HG02798 (cell line): ENCODE results near the gene GRID1.
"Not testable (repeated sequence)": the region's sequence is repeated elsewhere in the genome, so short reads cannot be mapped to it uniquely, and the experiment has no call there.

Source experiments
- ATAC-seq: cut with Tn5 transposase; IDR thresholded peaks from one replicate; pipeline ENCODE4 v1.9.1; 2021; ENCODE audit warnings: mild to moderate bottlenecking; ENCODE audit not compliant: unreplicated experiment, poor library complexity

GRID1 gene

DNA sequence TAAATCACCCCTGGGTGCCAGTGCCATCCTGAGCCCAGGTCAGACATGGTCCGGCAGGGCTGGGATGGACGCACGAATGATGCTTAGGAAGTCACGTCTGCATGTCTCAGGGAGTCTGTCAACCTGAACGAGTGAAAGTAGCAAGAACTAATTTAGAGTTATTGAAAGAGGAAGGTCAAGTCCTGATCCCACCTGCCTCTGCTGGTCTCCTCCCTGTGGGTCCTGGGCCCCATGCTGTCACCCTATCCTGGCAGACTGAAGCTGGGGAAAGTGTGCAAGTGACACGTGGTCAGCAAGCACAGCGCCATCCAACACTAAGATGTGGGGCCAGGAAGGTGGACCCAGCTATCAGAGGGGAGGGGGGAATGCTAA, 26.1 kb upstream of the GRID1 start:
- ATAC-seq: peak; percentile 35

DNA sequence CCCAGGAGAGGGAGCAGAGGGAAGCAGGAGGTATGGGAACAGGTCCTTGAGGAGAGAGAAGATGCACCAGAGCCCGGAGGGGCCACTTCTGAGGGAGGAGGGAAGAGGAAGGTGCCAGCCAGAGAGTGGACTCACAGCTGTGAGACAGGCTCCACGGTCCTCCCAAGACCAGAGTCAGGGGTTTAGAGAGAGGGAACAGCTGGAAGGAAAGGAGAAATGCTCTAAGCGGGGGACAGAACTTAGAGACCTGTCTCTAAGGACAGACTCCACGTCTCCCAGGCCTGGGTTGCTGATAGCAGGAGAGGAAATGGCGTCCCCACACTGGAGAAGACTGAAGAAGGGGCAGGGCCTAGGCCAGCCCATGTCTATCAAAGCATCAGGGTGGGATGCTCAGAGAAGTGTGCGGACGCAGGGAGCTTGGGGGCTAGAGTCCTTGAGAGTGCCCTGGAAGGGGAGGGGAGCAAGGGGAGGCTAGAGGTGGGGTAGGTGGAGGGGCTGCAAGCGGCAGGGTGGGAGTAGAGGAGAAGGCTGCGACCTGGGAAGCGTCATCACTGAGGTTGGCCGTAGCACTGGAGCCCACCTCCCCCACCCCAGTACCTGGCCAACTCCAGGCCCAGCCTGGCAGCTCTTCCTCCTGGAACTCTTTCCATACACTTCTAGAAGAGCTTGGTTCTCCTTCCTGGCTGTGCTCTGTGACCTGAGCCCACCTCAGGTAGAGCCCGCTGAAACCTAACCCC, 25.6 kb upstream of the GRID1 start:
- ATAC-seq: peak; percentile 21

DNA sequence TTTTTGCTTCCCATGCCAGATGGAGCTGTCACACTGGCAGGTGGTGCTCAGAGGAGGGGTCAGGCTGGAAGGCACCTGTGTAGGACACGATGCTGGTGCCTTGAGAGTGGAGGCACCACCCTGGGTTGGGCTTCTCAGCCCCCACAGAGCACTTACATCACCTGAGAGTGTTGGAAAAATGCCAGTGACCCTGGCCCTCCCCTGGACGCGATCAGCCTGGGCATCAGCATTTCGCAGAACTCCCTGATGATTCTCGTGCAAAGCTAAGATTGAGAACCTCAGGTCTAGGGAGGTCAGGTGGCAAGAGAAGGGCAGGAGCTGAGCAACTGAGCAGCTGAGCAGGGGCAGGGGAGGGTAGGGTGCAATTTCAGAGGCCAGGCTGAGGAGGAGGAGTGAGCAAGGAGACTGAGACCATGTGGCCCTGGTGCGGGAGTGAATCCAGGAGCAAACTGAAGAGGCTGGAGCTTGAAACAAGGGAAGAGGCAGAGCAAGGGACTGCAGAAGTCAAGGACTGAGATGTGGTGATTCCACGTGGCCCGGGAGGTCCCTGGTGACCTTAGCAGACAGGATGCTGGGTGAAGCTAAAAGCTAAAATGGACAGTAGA, 24.7 kb upstream of the GRID1 start:
- ATAC-seq: no peak

DNA sequence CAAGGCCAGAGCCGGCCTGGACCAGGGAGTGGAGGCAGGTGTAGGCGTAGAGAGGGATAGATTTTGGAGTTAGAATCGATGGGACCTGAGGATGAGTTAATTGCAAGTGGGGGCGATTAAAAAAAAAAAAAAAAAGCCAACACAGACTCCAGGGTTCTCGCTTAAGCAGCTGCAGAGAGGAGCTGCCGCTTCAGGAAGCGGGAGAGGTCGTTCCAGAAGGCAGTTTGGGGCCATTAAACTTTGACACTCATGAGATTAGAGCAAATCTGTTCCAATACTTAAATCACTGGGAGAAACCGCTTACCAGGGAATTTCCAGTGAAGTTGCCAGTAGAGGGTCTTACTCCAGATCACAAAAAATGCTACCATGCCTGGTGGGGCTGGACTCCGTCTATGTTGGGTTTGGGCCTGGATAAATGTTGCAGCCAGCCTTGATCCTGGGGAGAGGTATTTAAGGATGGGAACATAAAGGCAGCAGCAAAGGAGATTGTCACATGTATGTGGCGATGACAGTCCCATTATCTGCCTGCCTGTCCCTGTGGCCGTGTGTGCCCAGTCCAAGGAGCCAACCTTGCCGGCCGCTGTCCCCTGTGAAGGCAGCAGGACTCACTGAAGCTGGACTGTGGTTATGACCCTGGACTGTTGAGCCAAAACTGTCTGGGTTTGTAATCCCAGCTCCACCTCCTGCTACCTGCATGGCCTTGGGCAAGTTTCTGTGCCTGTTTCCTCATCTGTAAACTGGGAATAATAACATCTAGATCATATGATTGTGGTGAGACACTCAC, 23.9 kb upstream of the GRID1 start:
- ATAC-seq: no peak

DNA sequence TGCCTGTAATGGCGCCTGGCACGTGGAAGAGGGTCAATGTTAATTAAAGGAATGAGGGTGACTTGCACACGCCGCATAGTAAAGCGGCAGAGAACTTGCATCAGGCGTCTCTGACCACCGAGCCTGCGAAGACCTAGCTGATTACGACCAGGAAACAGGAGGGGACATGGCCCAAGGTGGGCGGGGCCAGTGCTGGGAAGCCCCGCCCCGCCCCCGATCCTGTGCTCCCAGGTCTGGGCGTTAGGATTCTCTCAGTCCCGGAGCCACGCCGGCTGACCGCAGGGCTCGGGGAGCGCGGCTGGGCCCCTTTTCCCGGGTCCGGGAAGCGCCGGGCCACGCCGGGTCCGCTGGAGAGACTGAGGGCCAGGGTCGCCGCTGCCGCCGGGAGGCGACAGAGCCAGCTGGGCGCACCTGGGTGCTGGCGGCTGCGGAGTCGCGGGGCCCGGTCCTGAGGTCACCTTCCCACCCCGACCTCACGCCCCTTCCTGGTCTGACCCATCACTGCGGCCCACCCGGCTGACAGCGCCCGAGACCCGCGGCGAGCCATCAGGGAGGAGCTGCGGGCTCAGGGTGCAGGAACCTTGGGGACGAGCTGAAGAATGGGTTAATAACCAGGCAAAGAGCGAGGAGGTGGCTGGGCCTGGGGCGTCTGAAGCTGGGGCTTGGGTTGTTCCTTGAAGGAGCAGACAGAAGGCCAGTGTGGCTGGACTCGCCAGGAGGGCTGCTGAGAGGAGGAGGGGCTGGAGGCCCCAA, 23.0 kb upstream of the GRID1 start:
- ATAC-seq: peak; percentile 63

DNA sequence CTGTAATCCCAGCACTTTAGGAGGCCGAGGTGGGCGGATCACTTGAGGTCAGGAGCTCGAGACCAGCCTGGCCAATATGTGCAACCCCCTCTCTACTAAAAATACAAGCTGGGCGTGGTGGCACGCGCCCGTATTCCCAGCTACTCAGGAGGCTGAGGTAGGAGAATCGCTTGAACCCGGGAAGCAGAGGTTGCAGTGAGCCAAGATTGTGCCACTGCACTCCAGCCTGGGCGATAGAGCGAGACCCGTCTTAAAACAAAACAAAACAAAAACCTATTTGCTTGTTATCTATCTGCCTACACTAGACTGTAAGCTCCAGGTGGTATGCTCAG, 22.5 kb upstream of the GRID1 start:
- not testable (repeated sequence) for ATAC-seq

DNA sequence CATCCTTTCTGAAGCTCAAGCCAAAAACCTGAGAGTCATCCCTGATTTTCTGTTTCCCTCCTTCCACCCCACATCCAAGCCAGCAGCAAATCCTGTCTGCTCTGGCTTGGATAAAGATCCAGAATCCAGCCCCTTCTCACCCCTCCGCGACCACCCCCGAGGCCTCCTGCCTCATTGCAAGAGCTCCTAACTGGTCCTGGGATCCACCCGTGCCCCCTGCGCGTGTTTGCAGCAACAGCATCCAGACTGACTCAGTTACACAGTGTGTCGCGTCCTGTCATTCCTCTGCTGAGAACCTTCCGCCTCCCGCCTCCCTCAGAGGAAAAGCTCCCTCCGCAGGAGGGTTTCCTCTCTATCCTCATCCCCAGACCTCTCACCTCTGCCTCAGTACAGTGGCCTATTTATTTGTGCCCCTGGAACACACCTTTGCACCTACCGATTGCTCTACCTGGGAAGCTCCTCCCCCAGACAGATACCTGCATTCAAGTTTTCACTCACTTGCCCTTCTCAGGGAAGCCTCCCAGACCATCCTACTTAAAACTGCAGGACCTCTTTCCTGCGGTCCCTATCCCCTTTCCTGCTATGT, 21.6 kb upstream of the GRID1 start:
- no peak for ATAC-seq

DNA sequence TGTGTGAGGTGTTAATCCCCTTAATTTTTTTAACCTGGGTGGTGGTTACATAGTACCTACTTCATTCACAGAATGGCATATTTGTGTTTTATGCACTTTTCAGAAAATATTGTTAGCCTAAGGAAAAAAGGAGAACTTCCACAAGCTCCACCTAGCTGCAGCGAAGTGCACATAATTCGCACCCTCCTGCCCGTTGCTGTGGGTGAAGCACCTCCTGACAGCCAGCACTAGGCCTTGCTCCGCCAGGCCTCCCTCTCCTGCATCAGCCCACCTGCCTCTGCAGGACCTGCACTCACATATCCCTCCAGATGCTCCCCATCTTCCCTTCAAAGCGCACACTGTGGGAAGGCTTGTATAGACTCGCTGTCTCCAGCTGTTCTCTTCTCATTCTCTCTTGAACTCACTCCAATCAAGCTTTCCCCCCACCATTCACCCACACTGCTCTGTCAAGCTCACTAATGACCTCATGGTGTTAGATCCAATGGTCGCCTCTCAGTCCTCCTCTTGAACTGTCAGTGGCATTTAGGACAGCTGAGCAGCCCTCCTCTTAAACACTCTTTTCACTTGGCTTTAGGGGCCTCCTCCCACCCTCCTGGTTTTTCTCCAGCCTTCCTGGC, 20.7 kb upstream of the GRID1 start:
- ATAC-seq: no peak

DNA sequence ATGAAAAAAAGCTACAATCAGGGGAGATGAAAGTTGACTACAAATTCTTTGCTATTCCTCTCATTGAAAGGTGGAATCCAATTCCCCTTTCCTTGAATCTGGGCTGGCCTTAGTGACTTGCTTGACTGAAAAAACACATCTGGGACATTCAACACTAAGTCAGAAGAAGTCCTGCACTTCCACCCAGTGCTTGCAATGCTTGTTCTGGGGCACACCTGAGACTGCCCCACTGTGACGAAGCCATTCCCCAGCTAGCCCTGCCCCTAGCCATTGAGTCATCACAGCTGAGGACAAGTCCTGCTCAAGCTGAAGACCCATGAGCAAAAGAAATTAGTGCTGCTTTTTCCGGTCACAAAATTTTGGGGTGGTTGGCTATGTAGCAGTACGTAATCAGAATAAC, 19.2 kb upstream of the GRID1 start:
- ATAC-seq: no peak

DNA sequence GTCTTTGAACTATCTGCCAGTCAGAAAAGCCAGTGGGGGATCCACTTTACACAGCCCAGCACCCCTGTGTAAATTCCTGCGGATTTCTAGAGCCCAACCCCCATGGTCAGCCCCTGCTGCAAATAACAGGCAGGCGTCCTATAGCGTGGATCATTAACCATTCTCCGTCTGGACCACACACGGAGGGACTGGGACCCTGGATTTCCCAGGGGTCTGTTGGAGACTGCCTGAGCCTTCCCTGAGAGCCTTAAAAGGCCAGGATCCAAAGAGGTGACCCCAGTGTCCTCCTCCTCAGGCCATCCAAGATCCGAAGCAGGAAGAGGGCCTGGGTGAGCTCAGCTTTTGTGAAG, 11.2 kb upstream of the GRID1 start:
- ATAC-seq: no peak

DNA sequence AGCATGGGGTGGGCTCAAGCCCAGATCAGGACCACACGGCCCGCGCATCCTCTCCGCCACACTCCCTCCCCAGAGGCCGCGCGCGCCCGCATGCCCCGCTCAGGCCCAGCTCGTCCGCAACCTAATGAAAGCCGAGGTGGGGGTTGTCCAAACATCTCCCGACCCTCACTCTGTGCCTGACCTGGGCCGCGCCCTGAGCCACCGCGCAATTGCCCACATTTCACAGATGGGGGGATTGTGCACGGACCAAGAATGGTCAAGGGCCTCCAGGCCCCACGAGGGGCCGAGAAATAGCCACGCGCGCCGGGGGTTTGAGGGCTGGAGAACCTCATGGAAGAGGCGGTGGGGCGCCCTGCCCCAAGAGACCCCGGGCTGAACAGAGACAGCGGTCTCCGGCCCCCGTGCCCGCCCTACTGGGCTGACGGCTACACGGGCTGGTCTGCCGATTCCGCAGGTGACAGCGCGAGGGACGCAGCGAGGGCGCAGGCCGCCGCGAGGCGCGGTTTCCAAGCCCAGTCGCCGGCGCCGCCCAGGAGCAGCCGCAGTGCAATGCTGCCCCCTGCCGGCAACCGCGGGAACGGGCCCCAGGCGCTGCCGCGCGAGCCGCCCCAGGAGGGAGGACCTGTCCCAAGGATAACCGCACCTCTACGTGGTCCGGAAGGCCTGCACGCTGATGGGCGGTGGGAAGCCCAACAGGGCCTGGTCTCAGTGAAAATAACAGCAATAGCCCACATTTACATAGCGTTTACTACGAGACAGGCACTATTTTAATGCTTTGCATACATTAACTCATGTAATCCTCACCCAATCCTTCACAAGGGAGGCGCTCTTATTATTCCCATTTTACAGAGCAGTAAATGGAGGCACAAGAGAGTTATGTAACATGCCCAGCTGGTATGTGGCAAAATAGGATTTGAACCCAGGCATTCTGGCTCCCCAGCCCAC, 10.5 kb upstream of the GRID1 start:
- ATAC-seq: peak; percentile 97

DNA sequence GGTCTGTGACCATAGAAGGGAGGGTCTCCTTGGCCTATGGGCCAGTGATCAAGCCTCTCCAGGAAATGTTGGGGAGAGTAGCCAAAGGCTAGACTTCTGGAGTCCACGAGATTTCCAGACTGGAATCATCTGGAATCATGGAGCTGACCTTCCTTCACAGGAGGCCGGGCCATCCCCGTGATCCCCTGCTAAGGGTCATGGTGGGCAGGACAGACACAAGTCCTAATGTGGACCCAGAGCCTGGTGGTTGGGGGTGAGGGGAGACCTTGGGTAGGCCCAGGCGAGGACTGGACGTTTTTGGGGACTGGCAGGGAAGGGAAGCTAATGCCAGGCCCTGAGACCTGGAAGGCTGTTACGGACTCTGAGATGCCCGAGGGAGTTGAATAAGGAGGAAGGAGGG, 9.8 kb upstream of the GRID1 start:
- no peak for ATAC-seq

DNA sequence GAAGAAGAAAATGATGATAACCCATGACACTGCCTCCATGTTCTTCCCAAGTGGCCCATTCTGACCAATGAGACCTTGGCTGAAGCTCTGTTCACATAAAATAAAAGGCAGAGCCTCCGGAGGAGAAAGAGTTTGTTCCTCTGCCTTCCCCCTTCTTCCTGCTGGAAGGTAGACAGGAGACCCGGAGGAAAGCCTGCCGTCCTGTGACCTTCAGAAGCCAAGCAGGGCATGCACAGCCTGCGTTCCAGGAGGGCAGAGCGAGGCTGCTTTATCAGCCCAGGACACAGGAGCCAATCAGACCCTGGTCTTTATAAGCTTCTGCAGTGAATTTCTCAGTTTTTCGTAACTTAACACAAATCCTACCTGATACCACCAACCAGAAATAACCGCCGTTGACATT, 8.6 kb upstream of the GRID1 start:
- no peak for ATAC-seq

DNA sequence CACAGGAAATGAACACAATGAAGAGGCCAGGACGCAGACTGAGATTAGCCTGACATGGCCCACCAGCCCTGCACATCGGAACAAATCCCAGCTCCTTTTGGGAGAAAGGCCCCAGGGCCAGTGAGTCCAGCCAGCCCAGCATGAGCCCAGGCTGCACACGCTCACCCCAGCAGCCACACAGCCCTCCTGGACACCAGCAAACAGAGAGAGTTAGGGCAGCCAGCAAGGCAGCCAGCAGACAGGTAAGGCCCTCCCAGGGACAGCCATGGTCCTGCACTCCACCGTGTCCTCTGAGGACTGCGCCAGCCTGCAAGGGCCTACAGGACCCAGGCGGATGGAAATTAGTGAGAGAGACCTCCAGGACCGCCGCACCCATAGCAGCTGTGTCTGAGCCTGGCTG, 8.1 kb upstream of the GRID1 start:
- ATAC-seq: no peak

DNA sequence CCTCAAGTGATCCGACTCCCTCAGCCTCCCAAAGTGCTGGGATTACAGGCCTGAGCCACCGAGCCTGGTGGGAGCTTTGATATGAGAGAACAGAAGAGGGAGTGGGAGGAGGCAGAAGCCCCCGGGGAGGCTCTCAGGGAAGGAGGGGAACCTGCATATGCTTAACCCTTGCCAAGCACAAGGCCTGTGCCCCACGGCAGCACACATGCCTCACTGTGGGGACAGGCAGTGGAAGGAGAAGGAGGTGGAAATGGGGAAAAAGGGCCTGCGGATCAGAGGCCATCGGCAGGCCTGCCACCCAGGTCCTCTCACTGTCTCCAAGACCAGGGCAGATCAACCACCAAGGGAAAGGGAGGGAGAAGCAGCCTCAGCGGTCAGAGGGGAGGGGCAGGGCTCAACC, 7.2 kb upstream of the GRID1 start:
- no peak for ATAC-seq

DNA sequence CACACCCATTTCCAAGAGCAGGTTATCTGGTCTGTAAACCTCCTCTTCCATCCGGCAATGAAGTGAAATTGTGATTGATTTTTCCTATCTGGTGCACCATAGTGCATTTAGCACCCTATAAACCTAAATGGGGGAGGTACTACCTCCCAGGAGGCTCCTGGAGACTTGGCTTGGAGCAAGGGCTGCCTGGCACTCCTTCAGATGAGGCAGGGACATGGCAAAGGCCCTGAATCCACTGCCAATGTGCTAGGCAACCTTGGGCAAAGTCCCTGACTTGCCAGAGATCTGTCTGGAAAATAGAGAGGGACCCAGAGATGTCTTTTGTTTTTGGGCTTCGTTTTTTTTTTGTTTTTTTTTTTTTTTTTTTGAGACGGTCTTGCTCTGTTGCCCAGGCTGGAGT, 6.7 kb upstream of the GRID1 start:
- ATAC-seq: no peak

DNA sequence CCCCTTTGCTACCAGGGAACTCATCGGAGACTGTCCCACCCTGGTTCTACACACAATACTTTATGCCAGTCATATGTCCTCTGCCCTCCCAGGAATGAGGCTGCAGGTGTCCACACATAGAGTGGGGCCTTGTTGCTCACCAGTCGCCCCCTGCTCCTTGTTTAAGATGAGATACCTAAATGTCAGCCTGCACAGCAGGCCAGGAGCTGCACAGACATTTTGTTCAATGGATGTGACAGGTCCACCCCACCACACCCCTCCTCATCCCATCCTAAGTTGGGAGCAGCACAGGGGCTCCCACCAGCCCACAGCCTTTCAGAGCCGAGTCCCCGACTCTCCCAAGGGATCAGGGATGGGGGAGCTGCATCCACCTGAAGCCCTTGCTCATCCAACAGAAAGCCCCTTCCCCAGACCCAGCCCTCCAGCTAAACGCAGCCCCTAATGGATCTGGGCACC, 6.2 kb upstream of the GRID1 start:
- ATAC-seq: no peak

DNA sequence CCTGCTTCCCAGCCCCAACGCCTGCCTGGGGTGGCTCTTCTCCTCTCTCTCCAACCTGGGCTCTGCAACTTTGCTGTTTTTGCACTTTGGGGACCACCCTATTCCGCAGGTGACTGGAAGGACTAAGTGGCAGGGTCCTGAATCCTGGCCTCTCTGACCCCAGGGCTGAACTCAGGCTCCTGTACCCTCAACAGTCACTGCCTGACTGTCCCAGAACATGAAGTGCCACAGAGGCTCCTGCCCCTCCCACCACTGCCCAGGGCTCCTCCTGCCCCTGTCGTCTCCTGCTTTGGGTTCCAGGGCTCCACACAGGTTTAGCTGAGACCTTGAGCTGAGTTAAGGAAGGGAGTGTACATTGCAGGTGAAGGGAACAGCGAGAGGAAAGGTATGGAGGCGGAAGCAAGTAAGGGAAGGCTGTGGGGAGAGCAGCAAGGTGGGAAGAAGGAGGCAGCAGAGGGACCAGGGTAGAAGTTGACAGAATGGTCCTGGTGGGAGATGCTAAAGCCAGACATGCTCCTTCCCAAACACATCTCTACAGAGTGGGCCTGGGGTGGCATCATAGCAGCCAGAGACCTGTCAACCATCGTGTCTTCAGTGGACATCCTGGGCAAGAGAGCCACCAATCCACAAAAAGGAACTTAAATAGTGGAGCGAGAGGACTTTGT, 5.7 kb upstream of the GRID1 start:
- ATAC-seq: no peak

DNA sequence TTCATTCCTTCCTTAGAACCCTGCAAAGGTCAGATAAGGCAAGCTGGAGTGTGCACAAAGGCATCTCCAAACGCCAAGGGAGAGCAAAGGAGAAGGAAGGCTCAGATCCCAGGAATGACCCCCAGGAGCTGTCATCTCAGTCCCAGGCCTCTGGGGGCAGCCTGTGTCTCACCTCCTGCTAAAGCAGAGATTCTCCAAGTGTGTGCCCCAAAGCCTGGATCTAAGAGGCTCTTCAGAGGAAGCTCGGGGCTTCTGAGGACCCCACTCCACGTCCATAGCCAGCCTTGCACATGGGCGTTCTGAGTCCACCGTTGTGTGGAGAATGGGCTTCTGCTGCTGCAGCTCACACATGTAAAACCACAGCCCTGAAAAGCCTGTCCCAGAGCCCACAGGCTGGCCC, 5.1 kb upstream of the GRID1 start:
- no peak for ATAC-seq
